K562 (cell line): ENCODE results near the gene ODF4. TPM values are rescaled to one million over a fixed set of nuclear protein-coding genes. Genes with fewer than 3 reads are reported as not detected.

Experiments used
- ETS1 ChIP-seq: conservative IDR thresholded peaks from 2 replicates; pipeline ENCODE4 v1.6.1; 2011; ENCODE audit warnings: low read depth, mild to moderate bottlenecking, low read length; ENCODE audit not compliant: control insufficient read depth
- ILK ChIP-seq: fragments of 450-650 bp; IDR thresholded peaks from 2 replicates; pipeline ENCODE4 v1.6.1; 2016; ENCODE audit warnings: missing genetic modification characterization, low read depth, mild to moderate bottlenecking, missing compliant biosample characterization, moderate library complexity, borderline replicate concordance
- PRPF4 ChIP-seq: fragments of 200-400 bp; formaldehyde crosslinking; IDR thresholded peaks from one replicate; pipeline ENCODE4 v1.6.1; 2017; ENCODE audit warnings: low read length, low read depth, mild to moderate bottlenecking; ENCODE audit not compliant: insufficient read depth, poor library complexity, severe bottlenecking
- RBM22 ChIP-seq: fragments of 200-400 bp; formaldehyde crosslinking; IDR thresholded peaks from 2 replicates; pipeline ENCODE4 v1.6.1; 2018; ENCODE audit warnings: low read length, low read depth; ENCODE audit not compliant: poor library complexity, severe bottlenecking
- RFX7 ChIP-seq: fragments of 250-450 bp; sonication (Bioruptor Pico); IDR thresholded peaks from 2 replicates; pipeline ENCODE4 v1.5.1; 2021; ENCODE audit warnings: mild to moderate bottlenecking
- SMAD4 ChIP-seq: fragments of 250-450 bp; sonication (Bioruptor Pico); conservative IDR thresholded peaks from 2 replicates; pipeline ENCODE4 v1.8.0; 2021; ENCODE audit warnings: inconsistent platforms, mild to moderate bottlenecking, moderate library complexity
- SMARCA5 ChIP-seq: fragments of 450-650 bp; IDR thresholded peaks from 2 replicates; pipeline ENCODE4 v1.6.1; 2016
- ZBTB7A ChIP-seq: IDR thresholded peaks from 2 replicates; pipeline ENCODE4 v1.6.1; 2011; ENCODE audit warnings: low read depth, mild to moderate bottlenecking, low read length, moderate library complexity, borderline replicate concordance; ENCODE audit not compliant: control insufficient read depth
- ZNF551 ChIP-seq: fragments of 250-450 bp; sonication (Bioruptor Pico); IDR thresholded peaks from 2 replicates; pipeline ENCODE4 v1.5.0; 2021; ENCODE audit warnings: mild to moderate bottlenecking, moderate library complexity
- ZNF717 ChIP-seq: fragments of 250-450 bp; sonication (Bioruptor Pico); IDR thresholded peaks from 2 replicates; pipeline ENCODE4 v1.5.0; 2021
- polyA plus RNA-seq, 8 experiments: library from polyadenylated mRNA; depleted of rRNA in 4 of 8; stranded (reverse) in 5 of 8; unstranded in 3 of 8; fragments of >200 nt; fragmentation: Nextera tagmentation in 2 of 8; fragmentation: Illumina TruSeq in 1 of 8; extraction: Ambion mirVana in 2 of 8; extraction: Trizol in 1 of 8; gene quantifications; 2 replicates each; pipeline versions ENCODE4 v1.2.1 to v1.2.3, GENCODE V29; 2011 to 2014; ENCODE audit warnings: inconsistent platforms in 1 of 8, missing spikeins in 1 of 8
- total RNA-seq, 7 experiments: library from RNA; depleted of rRNA in 6 of 7; stranded (reverse); fragments of >200 nt in 6 of 7; fragmentation: Illumina TruSeq in 2 of 7; extraction: Trizol in 2 of 7; gene quantifications; 2 replicates each; pipeline versions ENCODE4 v1.2.1 to v1.2.3, GENCODE V29; 2011 to 2021; ENCODE audit warnings: low replicate concordance in 1 of 7
- TF ChIP-seq, protein P1 (sequence below), 2 experiments: fragments of 450-650 bp in 1 of 2; sonication (generic) in 1 of 2; formaldehyde crosslinking in 1 of 2; IDR thresholded peaks; 2 replicates each; pipeline versions ENCODE4 v1.7.1 to v1.9.0; 2016 to 2022; ENCODE audit warnings: inconsistent platforms in 1 of 2, mild to moderate bottlenecking in 1 of 2, missing genetic modification reagents in 1 of 2
- TF ChIP-seq, protein P2 (sequence below), 3 experiments: fragments of 200-800 bp in 1 of 3; fragments of 250-450 bp in 1 of 3; fragments of 450-650 bp in 1 of 3; sonication (Bioruptor Pico) in 1 of 3; sonication (Bioruptor generic) in 1 of 3; formaldehyde crosslinking in 1 of 3; IDR thresholded peaks; 2 replicates each; pipeline versions ENCODE4 v1.6.1 to v1.8.0; 2016 to 2022; ENCODE audit warnings: mild to moderate bottlenecking in 2 of 3, missing genetic modification characterization in 2 of 3, missing compliant biosample characterization in 1 of 3, moderate library complexity in 1 of 3

Gene ODF4
- total and polyA plus RNA-seq, 9 of the 15 experiments (the other 6 are each of a cell fraction or from before 2014, with no cell fraction given): not detected

DNA sequence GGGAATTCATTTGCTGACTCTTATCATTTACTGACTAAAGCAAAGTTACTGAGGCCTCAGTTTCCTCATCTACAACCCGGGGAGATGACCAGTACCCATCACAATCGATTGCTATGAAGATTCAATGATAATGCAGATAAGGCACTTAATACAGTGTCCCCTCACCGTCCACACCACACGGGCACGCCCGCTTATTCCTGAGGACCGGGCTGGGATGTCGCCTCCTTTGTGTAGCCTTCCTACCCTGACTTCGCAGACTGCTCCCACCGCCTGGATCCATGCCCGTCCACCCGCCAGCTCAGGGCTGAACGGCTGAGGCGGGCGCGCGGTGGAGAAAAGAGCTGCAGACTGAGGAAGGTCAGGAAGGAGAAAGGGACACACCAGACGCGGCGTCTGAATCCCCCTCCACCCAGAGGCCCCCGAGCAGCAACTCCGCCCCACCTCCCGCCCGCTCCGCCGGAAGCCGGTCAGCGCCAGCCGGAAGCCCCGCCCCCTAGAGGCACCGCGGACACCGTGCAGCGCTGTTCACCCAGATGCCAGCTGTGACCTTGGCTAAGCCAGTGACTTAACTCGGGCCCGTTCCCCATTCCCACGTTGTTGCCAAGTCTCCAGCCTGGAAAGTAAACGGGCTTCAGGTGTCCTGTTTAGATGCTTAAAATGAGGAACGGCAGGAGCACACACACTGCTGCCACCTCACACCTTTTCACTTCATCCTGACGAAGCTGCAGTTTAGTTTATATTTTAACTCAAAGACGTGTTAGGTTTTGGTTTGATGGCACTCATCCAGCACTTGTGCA, 36.8 kb downstream of the ODF4 start, which contains the start of gene KRABD2 (continued):
- TF ChIP-seq, protein P1, sequence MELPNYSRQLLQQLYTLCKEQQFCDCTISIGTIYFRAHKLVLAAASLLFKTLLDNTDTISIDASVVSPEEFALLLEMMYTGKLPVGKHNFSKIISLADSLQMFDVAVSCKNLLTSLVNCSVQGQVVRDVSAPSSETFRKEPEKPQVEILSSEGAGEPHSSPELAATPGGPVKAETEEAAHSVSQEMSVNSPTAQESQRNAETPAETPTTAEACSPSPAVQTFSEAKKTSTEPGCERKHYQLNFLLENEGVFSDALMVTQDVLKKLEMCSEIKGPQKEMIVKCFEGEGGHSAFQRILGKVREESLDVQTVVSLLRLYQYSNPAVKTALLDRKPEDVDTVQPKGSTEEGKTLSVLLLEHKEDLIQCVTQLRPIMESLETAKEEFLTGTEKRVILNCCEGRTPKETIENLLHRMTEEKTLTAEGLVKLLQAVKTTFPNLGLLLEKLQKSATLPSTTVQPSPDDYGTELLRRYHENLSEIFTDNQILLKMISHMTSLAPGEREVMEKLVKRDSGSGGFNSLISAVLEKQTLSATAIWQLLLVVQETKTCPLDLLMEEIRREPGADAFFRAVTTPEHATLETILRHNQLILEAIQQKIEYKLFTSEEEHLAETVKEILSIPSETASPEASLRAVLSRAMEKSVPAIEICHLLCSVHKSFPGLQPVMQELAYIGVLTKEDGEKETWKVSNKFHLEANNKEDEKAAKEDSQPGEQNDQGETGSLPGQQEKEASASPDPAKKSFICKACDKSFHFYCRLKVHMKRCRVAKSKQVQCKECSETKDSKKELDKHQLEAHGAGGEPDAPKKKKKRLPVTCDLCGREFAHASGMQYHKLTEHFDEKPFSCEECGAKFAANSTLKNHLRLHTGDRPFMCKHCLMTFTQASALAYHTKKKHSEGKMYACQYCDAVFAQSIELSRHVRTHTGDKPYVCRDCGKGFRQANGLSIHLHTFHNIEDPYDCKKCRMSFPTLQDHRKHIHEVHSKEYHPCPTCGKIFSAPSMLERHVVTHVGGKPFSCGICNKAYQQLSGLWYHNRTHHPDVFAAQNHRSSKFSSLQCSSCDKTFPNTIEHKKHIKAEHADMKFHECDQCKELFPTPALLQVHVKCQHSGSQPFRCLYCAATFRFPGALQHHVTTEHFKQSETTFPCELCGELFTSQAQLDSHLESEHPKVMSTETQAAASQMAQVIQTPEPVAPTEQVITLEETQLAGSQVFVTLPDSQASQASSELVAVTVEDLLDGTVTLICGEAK (IDR thresholded peaks at IDR 0.05): peak; percentile 90
- TF ChIP-seq, protein P1 (CRISPR knock-in tag; IDR thresholded peaks at IDR 0.05): no peak
- TF ChIP-seq RFX7 (CRISPR knock-in tag) (no peak), ZNF551 (no peak), RBM22 (peak; percentile 93), ZBTB7A (no peak), ETS1 (no peak), ILK (tag) (no peak), SMAD4 (no peak), PRPF4 (no peak), SMARCA5 (no peak), ZNF717 (CRISPR knock-in tag) (no peak)
- TF ChIP-seq, protein P2, sequence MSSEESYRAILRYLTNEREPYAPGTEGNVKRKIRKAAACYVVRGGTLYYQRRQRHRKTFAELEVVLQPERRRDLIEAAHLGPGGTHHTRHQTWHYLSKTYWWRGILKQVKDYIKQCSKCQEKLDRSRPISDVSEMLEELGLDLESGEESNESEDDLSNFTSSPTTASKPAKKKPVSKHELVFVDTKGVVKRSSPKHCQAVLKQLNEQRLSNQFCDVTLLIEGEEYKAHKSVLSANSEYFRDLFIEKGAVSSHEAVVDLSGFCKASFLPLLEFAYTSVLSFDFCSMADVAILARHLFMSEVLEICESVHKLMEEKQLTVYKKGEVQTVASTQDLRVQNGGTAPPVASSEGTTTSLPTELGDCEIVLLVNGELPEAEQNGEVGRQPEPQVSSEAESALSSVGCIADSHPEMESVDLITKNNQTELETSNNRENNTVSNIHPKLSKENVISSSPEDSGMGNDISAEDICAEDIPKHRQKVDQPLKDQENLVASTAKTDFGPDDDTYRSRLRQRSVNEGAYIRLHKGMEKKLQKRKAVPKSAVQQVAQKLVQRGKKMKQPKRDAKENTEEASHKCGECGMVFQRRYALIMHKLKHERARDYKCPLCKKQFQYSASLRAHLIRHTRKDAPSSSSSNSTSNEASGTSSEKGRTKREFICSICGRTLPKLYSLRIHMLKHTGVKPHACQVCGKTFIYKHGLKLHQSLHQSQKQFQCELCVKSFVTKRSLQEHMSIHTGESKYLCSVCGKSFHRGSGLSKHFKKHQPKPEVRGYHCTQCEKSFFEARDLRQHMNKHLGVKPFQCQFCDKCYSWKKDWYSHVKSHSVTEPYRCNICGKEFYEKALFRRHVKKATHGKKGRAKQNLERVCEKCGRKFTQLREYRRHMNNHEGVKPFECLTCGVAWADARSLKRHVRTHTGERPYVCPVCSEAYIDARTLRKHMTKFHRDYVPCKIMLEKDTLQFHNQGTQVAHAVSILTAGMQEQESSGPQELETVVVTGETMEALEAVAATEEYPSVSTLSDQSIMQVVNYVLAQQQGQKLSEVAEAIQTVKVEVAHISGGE (CRISPR knock-in tag; IDR thresholded peaks at IDR 0.05): no peak
